ENCODE measurements around the gene APCDD1L.

- no peak for TF ChIP-seq POLR2A (IDR thresholded peaks at IDR 0.05)
- TF ChIP-seq, protein P1, sequence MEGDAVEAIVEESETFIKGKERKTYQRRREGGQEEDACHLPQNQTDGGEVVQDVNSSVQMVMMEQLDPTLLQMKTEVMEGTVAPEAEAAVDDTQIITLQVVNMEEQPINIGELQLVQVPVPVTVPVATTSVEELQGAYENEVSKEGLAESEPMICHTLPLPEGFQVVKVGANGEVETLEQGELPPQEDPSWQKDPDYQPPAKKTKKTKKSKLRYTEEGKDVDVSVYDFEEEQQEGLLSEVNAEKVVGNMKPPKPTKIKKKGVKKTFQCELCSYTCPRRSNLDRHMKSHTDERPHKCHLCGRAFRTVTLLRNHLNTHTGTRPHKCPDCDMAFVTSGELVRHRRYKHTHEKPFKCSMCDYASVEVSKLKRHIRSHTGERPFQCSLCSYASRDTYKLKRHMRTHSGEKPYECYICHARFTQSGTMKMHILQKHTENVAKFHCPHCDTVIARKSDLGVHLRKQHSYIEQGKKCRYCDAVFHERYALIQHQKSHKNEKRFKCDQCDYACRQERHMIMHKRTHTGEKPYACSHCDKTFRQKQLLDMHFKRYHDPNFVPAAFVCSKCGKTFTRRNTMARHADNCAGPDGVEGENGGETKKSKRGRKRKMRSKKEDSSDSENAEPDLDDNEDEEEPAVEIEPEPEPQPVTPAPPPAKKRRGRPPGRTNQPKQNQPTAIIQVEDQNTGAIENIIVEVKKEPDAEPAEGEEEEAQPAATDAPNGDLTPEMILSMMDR (IDR thresholded peaks at IDR 0.05): no peak
Measured at GRCh38 chr20:58428364-58428763, 86.8 kb downstream of the APCDD1L start.

All from esophagus squamous epithelium (tissue), 4 donors.